GM11168 (cell line): ENCODE results near the gene SENP1.

ENCODE experiments used
- in situ Hi-C: fragments of 300-500 bp; cut with MboI; formaldehyde crosslinking; loops from one replicate; pipeline ENCODE4 v1.12.0; 2022; ENCODE audit warnings: low sequenced_read_pairs; ENCODE audit not compliant: unreplicated experiment

SENP1 gene

DNA sequence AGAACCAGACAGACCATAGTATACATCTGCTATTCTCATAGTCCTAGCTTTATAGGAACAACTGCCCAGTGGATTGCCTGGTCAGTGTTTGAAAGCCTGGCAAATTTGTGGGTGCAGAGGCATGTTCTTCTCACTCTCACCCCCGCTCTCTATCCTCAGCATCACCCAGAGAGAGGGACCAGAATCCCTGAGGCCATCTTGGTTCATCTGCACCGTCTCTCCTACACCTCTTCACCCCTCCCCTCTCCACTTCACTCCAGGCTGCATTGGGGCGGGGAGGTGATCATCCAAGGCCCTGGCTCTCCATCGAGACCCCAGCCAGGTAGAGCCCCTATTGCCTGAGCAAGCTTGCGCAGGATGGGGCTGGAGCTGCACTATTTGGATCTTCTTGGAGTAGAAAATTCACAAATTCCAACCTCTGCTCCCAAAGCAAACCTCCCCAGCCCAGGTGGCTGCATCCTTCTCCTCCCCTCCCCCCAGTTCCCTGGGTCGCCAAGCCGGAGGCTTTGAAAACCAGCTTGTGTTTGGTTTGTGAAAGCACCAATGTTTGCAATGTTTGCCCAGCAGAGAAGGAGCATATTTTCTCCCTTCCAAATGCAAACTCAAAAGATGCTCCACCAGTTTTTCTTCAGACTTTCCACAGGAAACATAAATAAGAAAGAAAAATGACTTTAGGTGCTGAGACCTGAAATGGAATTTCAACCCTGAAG is 83.0 kb downstream of the SENP1 start:
- in situ Hi-C loops, result no loop called here

DNA sequence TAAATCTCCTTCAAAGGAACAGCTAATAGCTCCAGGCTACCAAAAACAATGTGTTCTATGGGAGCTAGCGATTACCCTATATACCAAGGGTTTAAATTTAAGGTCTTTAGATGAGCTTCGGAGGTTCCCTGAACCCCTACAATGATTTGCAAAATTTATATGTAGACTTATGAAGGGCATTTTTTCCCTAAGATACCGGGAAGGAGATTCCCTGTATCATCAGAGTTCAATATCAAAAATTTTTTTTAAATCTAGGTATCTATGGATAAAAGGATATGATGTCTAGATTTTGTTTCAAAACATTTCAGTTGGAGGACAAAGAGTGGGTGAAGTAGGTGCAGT is 83.7 kb downstream of the SENP1 start:
- in situ Hi-C loops, result no loop called here

DNA sequence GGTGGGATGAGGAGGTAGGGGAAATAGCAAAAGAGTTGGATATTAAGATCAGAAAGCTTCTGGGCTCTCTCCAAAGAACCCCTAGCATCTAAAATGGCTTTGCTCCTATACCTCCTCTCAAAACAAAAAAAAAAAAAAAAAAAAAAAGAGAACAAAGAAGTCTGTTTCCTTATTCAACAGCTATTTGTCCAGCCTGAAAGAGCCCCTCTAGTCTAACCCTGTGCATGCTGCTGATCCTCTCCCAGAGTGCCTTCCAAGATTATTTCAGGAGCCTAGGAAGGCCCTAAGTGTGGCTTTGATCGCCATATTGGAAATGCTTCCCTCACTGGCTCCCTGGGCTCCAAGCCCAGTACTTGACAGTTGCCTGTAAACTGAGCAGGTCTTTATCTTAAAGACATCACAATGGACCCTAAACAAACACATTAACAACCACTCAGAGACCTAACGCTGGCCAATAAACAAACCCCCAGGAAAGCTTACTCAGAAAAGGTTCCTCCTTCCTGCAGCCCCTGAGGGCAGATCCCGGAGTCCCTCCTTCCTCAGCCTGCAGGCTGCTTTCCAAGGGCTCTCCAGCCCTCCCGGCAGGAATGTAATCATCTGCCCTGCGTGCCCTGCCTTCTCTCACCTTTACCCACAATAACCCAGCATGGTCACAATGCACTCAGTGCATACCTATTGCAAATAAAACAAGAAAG is 84.2 kb downstream of the SENP1 start:
- in situ Hi-C loops, result no loop called here

DNA sequence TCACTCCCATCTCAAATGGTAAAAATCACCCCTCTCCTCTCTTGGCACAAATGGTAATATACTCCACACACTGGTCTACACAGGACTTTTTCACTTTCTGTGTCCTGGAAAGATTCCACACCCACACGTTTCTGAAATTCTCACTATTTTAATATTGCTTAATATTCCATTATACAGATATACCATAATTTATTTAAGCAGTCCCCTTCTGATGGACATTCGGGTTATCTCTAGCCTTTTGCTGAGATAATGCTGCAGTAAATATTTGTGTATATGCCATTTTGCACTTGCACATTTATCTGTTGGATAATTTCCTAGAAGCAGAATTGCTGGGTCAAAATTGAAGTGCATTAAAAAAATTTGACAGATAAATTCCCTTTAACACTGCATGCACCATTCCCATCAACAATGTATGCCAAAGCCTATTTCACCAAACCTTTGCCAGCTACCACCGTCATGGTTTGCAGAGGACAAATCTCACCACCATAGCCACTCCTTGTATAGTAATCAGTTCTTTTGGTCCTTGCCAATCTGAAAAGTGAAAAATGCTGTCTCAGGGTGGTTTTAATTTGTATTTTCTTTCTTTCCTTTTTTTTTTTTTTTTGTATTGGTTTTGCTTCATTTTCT is 86.1 kb downstream of the SENP1 start:
- in situ Hi-C loops, result no loop called here

DNA sequence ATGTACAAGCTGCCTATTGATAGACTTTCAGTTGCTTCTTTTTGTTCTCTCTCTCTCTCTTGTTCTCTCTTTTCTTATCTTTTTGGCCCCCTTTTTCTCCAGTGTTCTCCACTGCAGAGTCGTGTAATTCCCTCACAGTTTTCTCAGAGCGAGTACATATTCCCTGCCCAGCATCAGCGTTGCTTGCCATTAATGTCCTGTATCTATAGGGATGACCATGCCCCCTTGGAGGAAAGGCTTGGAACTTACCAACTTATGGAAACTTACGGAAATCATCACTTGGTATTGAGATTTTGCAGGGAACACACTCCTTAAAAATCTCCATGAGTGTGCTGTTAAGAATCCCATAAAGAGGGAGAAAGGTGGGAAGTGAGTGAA is 87.3 kb downstream of the SENP1 start:
- in situ Hi-C loops, result no loop called here

DNA sequence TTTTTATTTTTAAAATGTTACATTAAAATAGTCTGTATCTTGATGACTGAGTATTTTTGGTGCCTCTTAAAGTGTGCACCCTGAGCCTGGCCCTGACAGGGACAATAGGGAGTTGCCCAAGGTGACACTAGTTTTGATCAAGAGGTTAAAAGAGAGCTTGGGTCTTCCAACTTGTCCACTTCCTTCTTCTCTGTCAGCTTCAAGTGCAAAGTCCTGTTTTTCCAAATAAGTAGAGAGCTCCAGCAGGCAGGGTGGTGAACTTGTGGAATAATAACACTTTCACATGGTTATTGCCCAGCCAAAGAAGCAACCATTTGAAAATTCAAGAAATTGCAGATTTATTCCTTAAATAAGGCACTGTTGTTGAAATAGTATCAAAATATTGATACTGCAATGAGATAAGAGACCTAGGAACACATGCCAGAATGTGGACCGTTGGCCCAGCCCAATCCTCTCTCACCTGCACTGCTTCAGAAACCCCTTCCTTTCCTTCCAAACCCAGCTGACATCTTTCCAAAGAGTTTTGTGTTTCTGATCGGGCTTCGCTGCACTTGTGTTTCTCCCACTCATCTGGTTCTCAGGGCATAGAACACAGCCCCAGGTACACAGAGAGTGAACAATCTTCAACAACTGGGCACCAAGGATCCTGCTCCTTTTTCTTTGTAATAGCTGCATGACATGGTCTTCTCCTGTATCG is 87.8 kb downstream of the SENP1 start:
- in situ Hi-C loops, result no loop called here

DNA sequence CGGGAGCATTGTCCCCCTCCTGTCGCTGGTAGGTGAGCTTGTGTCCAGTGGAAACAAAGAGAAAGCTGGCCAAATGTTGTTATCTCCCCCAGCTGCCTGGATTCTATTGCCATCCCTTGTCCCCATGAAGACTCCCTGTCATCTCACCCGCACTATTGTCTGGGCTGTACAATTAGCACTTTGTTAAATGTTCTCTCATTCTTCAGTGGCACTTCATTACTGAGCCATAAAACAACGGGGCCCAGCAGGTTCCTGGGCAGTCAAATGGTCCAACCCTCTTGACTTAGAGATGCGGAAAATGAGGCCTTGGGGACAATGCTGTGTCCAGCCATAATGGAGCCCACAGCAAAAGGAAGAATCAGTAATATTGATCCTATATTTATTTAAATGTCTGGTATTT is 88.4 kb downstream of the SENP1 start:
- in situ Hi-C loops, result no loop called here

DNA sequence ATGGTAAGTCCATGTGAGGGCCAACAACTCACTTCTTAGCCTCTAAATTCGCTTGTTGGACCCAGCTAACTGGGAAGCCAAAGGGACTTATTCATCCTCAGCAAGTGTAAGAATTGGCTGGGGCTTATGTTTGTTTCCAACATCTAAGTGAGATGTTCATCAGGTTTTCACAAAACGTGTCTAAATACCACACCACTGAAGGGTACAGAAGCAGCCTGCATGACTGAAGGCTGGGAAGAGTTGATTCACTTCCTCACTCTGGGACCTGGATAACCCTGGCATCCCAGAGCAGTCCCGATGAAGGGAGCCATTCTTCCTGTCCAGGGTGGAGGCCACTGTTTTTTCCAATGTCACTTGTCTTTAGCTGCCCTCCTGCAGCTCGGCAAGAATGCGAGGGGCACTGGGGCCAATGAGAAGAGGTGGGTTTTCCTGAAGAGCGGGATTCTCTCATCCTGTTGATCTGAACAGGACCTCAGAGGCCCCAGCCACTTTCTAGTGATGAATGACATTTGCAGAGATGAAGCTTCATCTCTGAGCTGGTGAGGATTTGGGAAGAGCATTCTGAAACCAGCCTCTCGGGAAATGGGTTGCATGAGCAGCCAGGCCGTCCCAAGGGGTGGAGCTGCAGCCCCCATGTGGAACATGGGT is 89.4 kb downstream of the SENP1 start:
- in situ Hi-C loops, result no loop called here

DNA sequence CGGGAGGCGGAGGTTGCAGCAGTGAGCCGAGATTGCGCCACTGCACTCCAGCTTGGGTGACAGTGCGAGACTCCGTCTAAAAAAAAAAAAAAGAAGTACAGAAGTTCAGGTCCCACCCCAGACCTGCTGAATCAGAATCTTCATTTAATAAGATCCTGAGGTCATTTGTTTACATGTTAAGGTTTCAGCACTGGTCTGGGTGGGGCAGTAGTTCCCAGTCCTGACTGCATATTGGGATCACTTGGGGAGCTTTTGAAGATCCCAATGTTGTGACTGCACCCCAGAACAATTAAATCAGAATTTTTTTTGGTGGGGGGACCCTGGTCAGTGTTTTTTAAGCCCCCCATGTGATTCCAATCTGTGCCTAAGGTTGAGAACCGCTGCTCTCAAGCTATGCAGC is 89.9 kb downstream of the SENP1 start:
- in situ Hi-C loops, result no loop called here

DNA sequence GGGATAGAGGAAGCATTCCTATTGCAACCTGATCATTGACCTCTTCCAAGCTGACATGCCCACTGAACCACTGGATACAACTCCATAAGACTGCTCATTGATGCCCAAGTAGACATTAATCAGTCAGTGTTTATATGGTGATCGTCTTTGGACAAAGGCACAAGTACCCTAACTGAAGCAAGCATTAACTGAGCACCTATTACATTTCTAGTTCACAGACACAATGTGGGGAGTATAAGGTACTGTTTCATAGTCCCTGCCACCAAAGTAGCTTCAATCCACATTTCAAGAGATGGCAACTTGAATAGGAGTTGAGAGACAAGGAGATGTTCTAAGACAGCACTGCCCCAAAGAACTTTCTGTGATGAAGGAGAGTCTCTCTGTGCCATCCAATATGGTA is 90.8 kb downstream of the SENP1 start:
- in situ Hi-C loops, result no loop called here

DNA sequence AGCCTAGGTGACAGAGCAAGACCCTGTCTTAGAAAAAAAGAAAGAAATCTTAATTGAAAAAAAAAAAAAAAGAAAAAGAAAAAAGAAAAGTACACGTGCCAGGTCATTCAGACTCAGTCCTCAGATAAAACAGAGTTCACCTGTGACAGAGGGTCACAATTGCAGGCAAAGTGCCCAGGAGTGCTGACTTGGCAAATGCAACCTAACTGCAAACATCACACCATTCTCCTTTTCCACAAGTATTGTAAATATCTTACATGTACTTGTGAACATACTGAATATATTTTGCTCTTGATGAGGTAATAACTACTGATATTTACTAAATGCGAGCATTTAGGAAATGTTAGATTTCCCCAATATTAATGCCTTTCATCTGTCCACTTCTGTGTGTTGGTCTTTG is 92.6 kb downstream of the SENP1 start:
- in situ Hi-C loops, result no loop called here

DNA sequence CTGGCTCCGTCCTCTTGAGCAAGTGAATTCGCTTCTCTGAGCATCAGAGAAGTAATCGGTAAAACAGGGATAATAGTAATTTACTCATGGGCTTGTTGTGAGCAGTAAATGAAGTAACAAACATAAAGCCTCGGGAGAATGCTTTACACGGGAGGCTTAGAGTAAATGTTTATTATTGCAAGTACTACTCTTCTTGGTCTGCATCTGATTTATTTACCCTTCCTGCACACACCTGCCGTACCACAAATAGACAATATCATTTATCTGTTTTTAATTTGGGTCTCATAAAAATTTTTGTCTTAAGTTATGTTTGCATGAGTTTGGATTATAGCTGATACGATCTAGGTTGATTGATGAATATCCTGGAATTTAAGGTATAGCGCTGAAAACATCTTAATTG is 93.8 kb downstream of the SENP1 start:
- in situ Hi-C loops, result no loop called here

DNA sequence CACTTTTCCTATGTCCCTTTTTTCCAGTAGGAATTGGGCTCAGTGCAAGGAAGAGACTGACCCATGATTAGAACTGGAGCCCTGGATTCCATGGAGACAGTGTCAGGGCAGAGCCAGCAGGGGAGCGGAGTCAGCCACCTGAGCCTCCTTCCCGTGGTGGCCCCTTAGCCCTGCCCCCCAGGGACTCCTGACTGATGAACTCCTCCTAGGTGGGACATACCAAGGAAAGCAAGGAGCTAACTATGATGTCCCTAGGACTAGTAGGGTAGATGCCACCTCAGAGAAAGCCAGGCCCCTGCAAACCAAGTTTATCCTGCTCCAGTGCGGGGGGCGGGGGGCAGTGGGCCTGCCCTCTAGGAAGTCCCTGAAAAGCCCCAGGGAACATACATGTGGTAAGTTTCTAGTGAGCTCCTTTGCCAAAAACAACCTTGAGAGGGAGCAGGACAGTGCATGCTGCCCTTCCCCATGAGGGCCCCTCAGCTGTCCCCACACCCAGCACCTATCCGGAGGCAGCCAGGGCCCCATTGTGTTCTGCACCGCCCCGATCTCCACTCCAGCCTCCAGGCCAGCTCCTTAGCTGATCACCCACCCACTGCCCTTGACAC is 95.4 kb downstream of the SENP1 start:
- in situ Hi-C loops, result no loop called here

DNA sequence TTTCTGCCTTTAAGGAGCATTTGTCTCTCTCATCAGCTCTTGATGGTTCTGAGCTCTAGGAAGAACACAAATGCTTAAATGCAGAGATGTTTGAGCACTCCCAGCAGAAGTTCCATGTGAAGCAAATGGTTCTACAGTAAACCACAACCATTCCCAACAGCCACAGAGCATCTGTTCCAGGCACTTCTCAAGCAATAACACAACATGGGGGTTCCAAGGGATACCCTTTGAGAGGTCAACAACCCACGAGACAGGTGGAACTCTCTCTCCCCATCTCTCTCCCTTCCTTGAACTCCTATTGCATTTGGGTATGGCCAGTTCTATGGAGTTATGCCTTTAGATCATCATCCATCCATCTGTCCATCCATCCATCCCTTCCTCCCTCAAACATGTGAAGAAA is 96.4 kb downstream of the SENP1 start:
- in situ Hi-C loops, result no loop called here

DNA sequence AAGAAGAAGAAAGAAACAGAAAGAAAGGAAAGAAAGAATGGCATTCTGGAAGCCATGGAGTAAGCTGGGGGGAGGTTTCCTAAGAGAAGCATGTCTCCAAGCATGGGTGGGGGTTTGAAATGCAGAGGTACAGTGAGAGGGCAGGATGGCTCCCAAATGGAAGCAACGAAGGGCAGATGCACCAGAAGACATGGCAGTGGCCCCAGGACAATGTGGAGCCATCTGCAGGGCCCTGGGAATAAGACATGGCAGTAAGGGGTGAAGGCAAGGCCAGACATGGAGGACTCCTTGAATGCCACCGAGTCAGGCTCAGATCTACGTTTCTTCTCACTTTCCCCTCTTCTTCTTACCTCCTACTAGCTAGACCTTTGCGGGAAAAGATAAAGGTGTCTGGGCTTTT is 96.9 kb downstream of the SENP1 start:
- in situ Hi-C loops, result no loop called here

DNA sequence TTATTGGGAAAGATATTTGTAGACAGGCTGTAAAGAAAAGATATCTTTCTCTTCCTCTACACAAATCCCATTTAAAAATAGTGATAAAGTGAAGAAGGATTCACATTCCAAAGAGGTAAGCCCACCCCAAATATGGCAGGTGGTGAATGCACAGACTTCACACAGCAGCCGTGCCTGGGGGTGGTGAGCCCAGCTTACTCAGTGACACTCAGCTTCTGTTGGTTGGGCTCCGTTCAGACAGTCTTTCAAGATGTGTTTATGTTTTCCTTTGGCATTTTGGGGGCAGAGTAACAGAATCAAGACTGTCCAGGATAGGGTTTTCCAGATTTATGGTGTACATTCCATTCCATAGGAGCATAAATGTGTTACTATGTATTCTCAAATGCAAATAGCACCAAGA is 97.5 kb downstream of the SENP1 start:
- in situ Hi-C loops, result no loop called here

DNA sequence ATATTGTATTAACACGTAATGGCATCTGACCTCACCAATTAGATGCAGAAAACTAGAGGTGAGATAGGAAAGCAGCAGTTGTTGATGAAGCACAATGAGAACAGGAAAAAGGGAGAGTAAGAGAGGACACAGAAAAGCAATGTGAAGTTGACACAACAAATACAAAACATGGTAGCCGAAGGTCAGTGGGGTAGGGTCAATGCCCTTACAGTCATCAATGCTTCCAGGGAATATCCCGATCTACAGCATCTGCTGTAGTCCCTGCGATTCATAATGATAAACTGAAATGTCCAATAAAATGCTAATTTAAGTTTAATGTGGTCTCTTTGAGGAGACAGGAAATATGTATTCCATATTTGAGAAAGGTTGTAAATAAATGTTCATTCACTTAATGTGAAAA is 98.7 kb downstream of the SENP1 start:
- in situ Hi-C loops, result no loop called here

DNA sequence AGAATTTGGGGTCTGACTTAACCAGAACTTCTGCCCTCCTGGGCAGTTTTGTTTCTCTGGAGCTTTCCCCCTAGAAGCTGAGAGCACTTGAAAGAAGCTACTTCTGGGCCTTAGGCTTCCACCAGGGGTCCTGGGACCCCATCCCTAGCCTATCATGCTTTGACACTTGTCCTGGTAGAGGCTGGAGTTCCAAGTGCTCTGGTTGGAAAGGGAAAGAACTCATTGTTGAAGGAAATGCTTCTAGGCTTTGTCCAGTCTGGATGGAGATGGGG is 100.2 kb downstream of the SENP1 start:
- in situ Hi-C loops, result no loop called here

DNA sequence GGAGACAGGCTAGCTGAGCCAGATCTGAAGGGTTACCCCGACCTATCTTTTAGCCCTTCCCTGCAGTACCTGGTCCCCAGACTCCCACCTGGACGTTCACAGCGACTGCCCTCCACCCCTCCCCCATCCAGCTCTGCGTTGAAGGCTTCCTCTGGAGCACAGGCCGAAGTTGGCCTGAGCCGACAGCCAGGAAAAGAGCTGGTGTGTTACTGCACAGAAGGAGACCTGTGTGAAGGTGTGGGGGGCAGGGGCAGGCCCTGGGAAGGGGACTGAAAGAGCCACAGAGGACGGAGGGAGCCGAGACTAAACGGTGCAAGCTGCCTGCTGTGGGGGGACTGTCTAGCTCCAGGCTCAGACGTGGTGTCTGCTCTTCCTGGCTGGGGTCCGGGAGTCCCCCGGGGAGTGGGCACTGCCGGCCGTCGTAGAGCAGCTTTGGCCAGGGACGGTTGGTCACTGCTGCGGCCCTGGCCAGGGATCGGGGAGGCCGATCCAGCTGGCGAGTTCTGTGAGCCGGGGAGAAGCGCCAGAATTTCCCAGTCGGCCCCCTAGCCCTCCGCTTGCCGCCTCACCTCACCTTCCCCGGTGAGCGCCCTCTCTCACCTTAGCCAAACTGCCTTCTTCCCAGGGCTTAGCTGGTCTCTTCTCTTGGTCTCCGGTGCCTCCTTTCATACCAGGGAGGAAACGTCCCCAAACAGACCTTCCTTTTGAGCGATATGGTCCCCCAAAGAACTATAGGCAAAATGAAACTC is 100.7 kb downstream of the SENP1 start:
- in situ Hi-C loops, result no loop called here
